ENCODE data around the gene LTBP4. TPM values are rescaled to one million over a fixed set of nuclear protein-coding genes. Genes with fewer than 3 reads are reported as not detected.

The LTBP4 gene
- total RNA-seq, 2 donors from 2014 or later = 164 to 195 TPM

DNA sequence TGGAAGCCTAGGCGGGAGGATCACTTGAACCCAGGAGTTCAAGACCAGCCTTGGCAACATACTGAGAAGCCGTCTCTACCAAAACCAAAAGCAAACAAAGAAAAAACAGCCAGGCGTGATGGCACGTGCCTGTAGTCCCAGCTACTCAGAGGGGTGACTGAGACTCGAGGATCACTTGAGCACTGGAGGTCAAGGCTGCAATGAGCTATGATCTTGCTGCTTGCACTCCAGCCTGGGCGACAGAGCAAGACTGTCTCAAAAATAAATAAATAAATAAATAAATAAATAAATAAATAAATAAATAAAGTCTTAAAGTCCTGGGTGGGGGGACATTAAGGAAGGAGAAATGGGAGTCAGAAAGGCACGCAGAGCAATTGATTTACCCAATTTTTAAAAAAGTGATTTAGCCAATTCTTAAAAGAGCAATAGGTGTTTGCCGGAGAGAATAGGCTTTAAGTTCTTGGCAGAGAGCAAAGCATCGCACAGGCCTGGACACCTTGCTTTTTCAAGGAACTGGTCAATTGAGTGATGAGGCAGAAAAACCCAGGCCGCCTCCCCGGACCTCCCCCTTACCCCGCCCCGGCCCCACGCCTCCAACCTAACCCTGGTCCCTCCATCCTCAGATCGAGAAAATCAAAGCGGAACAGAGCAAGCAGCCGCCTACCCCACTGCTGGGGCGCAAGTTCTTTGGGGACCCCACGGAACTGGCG, 34.0 kb upstream of the LTBP4 start:
- H3K4me3 Mint-ChIP-seq = peak overlapping the region; percentile 56 to 60
- no peak overlapping the region for H3K27ac Mint-ChIP-seq
- DNase-seq = no peak
- H3K9me3 Mint-ChIP-seq = peaks cover 0 to 2% of the 10 kb centered on the region in 2 donors
- no peak for ATAC-seq (replicated peaks in 1 of 2)
- peaks cover 53% of the 10 kb centered on the region for H3K27me3 Mint-ChIP-seq (ENCODE audit: low read depth)
- peaks cover 0 to 2% of the 10 kb centered on the region in 2 donors for H3K36me3 Mint-ChIP-seq (ENCODE audit: insufficient read depth in 2 of 2)
- peaks cover 11% of the 10 kb centered on the region for H3K4me1 Mint-ChIP-seq (ENCODE audit: low read depth)

DNA sequence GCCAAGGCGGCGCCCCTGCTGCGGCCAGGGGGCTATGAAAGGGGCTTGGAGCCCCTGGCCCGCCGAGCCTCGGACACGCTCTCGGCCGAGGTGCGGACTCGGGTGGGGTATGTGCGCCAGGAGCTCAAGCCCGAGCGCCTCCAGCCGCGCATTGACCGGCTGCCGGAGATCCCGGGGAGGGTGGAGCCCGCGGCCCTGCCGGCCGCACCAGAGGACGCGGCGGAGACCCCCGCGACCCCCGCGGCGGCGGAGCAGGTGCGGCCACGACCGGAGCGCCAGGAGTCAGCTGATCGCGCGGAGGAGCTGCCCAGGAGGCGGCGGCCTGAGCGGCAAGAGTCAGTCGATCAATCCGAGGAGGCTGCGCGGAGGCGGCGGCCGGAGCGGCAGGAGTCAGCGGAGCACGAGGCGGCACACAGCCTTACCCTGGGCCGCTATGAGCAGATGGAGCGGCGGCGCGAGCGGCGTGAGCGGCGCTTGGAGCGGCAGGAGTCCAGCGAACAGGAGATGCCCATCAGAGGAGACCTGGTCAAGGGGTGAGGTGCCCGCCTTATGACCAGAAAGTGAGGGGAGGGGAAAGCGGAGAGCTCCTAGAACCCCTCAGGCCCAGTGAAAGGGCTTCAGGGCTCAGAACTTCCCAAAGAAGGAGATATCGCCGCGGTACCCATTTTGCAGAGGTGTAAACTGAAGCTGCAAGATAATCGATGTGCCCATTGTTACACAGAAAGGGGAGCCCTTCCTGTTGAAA, 33.2 kb upstream of the LTBP4 start:
- Mint-ChIP-seq H3K4me1 (ENCODE audit: low read depth) (peaks cover 11% of the 10 kb centered on the region), H3K4me3 (peak overlapping the region; percentile 56 to 60), H3K36me3 (ENCODE audit: insufficient read depth in 2 of 2) (peaks cover 0 to 2% of the 10 kb centered on the region in 2 donors), H3K27me3 (ENCODE audit: low read depth) (peaks cover 53% of the 10 kb centered on the region), H3K9me3 (peaks cover 0 to 2% of the 10 kb centered on the region in 2 donors), H3K27ac (no peak overlapping the region)
- ATAC-seq (replicated peaks in 1 of 2) (no peak), DNase-seq (no peak)

DNA sequence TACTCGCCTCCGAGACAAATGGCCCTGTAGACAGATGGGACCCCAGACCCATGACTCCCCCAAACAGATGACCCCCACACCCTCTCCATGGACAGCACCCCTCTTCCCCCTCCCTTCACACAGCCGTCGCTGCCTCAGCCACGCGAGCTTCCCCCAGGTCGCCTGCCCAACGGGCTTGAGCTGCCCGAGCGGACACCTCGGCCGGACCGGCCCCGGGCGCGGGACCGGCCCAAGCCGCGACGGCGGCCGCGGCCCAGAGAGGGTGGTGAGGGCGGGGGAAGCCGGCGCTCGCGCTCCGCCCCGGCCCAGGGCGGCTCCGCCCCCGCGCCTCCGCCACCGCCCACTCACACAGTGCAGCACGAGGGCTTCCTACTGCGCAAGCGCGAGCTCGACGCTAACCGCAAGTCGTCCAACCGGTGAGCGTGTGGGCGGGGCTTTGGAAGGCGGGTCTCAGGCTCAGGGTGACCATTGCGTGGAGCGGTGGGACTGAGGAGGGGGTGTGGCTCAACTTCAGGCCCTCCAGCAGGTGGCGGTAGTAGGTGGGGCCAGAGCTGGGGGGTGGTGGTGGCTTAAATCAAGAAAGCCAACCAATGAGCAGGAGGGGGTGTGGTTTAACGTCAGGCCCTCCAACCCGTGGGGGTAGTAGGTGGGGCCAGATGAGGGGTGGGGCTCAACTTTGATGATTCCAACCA, 30.7 kb upstream of the LTBP4 start:
- H3K4me3 Mint-ChIP-seq = peak overlapping the region; percentile 62 to 80
- peaks cover 0 to 2% of the 10 kb centered on the region in 2 donors for H3K36me3 Mint-ChIP-seq (ENCODE audit: insufficient read depth in 2 of 2)
- no peak overlapping the region for H3K27ac Mint-ChIP-seq
- DNase-seq (peak; percentile 98 to 99), ATAC-seq (replicated peaks in 1 of 2) (peak; percentile 95)
- H3K27me3 Mint-ChIP-seq (ENCODE audit: low read depth) = peaks cover 37% of the 10 kb centered on the region
- H3K4me1 Mint-ChIP-seq (ENCODE audit: low read depth) = peaks cover 16% of the 10 kb centered on the region
- peaks cover 0 to 2% of the 10 kb centered on the region in 2 donors for H3K9me3 Mint-ChIP-seq

DNA sequence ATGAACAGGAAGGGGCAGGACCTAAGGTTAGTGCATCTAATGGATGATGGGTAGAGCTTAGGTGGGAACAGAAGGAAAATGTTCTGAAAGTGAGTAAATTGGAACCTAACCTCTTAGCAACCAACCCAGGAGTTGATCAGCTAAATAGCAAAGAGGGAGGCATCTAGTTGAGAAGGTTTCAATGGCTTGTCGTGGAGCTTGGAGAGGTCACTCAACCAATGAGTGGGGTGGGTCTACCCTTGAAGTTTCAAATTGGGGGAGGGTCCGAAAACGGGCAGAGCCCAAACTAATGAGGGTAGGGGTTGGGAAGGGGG, 30.2 kb upstream of the LTBP4 start:
- Mint-ChIP-seq H3K4me1 (ENCODE audit: low read depth) (peaks cover 21% of the 10 kb centered on the region), H3K4me3 (peak overlapping the region; percentile 62 to 80), H3K9me3 (peaks cover 0 to 2% of the 10 kb centered on the region in 2 donors), H3K27ac (no peak overlapping the region), H3K27me3 (ENCODE audit: low read depth) (peaks cover 36% of the 10 kb centered on the region), H3K36me3 (ENCODE audit: insufficient read depth in 2 of 2) (peaks cover 0 to 2% of the 10 kb centered on the region in 2 donors)
- ATAC-seq (replicated peaks in 1 of 2) (no peak), DNase-seq (no peak)

DNA sequence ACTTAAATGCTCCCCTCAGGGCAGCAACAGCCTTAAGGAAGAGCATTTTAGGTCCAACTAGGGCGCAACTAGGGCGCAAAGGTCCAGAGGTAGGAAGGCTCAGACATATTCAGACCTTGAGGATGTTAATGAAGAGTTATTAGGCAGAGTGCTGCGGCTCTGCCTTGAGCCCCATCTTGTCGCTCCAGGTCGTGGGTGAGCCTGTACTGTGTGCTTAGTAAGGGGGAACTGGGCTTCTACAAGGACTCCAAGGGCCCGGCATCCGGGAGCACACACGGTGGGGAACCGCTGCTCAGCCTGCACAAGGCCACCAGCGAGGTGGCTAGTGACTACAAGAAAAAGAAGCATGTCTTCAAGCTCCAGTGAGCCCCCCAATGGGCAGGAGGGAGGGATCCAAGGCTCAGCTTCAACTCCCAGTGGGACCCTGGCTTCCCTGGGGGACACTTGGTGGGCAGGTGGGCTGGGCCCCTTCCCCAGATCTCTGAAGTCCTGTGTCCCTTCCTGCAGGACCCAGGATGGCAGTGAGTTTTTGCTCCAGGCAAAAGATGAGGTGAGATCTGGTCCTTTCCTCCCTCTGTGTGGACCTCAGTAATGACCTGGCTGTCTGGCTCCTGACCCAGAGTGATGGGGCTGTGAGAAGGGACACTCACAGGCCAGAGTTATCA, 29.2 kb upstream of the LTBP4 start:
- ATAC-seq (replicated peaks in 1 of 2) = no peak

DNA sequence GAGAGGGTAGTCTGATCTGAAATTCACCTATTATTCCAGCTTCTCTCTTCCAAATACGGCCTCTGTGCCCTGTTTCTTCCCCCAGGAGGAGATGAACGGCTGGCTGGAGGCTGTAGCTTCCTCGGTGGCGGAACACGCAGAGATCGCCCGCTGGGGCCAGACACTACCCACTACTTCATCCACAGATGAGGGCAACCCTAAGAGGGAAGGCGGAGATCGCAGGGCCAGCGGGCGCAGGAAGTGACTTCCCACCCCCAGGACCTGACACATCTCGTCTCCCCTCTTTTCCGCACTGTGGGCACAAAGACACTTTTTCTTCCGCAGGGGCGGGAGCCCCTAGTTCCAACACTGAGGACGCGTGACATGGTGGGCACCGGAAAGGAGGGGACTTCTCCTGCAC, 25.8 kb upstream of the LTBP4 start:
- ATAC-seq (replicated peaks in 1 of 2) (no peak), DNase-seq (no peak)
- H3K27ac Mint-ChIP-seq = no peak overlapping the region
- peaks cover 32% of the 10 kb centered on the region for H3K4me1 Mint-ChIP-seq (ENCODE audit: low read depth)
- peak overlapping the region; percentile 27 to 51 for H3K4me3 Mint-ChIP-seq
- H3K27me3 Mint-ChIP-seq (ENCODE audit: low read depth) = no peaks in the 10 kb centered on the region
- H3K9me3 Mint-ChIP-seq = peaks cover 0 to 2% of the 10 kb centered on the region in 2 donors
- H3K36me3 Mint-ChIP-seq (ENCODE audit: insufficient read depth in 2 of 2) = peaks cover 2 to 3% of the 10 kb centered on the region in 2 donors

More for the DNA sequence above, 29.2 kb upstream of the LTBP4 start:
- Mint-ChIP-seq H3K4me1 (ENCODE audit: low read depth) (peaks cover 24% of the 10 kb centered on the region), H3K36me3 (ENCODE audit: insufficient read depth in 2 of 2) (peaks cover 0 to 2% of the 10 kb centered on the region in 2 donors), H3K27ac (no peak overlapping the region), H3K27me3 (ENCODE audit: low read depth) (peaks cover 26% of the 10 kb centered on the region), H3K9me3 (peaks cover 0 to 2% of the 10 kb centered on the region in 2 donors), H3K4me3 (no peak overlapping the region)
- DNase-seq = no peak

DNA sequence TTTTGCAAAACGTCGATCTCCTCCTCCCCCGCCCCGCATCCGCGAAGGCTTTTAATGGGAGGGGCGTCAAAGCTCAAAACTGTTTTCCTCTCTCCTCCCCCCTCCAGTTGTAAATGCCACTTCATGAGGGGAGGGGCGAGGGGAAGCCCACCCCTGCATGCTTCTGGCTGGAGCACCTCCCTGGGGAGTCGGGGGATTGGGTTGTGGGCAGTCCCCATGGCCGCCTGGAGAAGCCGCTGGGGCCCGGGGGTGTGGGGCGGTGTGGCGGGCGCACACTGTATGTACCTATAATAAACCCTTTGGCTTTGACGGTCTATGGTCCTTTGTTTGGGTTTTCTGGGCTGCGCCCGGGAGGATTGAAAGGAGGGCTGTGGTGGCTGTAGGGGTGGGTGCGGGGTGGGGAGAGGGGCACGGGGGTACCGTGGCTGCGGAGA, 25.0 kb upstream of the LTBP4 start:
- Mint-ChIP-seq H3K4me1 (ENCODE audit: low read depth) (peaks cover 26% of the 10 kb centered on the region), H3K27me3 (ENCODE audit: low read depth) (no peaks in the 10 kb centered on the region), H3K27ac (no peak overlapping the region), H3K4me3 (peak overlapping the region; percentile 78 to 84), H3K9me3 (no peaks in the 10 kb centered on the region), H3K36me3 (ENCODE audit: insufficient read depth in 2 of 2) (peaks cover 5% of the 10 kb centered on the region in 2 donors)
- peak; percentile 40 to 57 for DNase-seq
- ATAC-seq (replicated peaks in 1 of 2) = peak; percentile 44 to 54

DNA sequence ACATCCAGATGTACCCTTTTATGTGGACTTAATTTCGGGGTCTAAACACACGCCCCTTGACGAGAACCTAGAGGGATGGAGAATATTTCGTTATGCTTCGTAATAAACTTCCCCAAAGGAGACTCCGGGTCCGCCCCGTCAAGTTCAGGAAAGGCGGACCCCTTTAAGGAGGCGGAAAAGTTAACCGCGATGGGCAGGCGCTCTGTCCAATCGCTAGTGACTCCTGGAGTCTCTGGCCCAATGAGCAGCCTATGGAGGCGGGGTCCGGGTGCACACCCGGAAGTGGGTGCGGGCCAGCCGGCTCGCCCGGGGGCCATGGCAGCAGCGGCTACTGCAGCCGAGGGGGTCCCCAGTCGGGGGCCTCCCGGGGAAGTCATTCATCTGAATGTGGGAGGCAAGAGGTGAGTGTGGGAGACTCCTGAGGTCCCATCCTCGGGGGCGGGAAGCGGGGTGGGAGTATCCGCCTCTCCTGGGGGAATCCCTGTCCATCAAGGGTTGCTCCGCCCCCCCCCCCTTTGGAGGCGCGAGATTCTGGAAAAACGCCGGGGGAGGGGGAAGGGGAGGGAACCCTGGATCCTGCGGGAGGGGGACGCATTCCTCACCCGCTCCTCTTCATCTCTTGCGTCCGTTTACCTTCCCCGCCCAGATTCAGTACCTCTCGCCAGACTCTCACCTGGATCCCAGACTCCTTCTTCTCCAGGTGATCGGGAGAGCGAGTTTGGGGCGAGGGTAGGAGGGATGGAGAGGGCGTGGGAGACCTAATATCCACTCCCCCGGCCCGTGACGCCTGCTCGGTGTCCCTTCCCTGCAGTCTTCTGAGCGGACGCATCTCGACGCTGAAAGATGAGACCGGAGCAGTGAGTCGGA, 24.4 kb upstream of the LTBP4 start, which contains the start of gene SHKBP1:
SHKBP1 (plus strand) TSS at position 289 of the 867 bp plus-strand sequence; CDS start at position 316, 27 bp downstream.
- peak; percentile 100 for ATAC-seq (replicated peaks in 1 of 2)
- H3K4me1 Mint-ChIP-seq (ENCODE audit: low read depth) = peaks cover 26% of the 10 kb centered on the region
- peak within 1 kb of the TSS; percentile 78 to 84 for H3K4me3 Mint-ChIP-seq
- DNase-seq = peak; percentile 94 to 96
- no peaks in the 10 kb centered on the region for H3K27me3 Mint-ChIP-seq (ENCODE audit: low read depth)
- H3K36me3 Mint-ChIP-seq (ENCODE audit: insufficient read depth in 2 of 2) = peaks cover 5 to 10% of the 10 kb centered on the region in 2 donors
- H3K27ac Mint-ChIP-seq = peak within 1 kb of the TSS; percentile 42
- H3K9me3 Mint-ChIP-seq = no peaks in the 10 kb centered on the region

DNA sequence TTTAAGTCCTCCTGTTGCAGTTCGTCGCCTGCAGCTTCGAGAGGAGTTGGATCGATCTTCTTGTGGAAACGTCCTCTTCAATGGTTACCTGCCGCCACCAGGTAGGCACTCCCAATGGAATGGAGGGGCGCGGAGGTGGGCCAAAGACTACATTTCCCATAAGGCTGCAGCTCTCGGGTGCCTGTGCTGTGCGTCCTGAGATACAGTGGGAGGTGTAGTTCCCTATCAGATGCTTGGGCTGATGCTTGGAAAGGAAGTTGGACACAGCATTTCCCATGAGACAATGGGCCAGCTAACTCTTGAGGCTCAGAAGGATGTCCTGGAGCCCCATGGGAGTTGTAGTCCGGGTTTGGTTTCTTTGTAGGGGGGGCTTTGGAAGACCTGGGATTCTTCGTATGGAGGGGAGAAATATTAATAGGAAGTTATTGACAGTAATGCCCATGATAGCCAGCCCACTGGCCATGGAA, 22.7 kb upstream of the LTBP4 start:
- Mint-ChIP-seq H3K4me1 (ENCODE audit: low read depth) (peaks cover 26% of the 10 kb centered on the region), H3K36me3 (ENCODE audit: insufficient read depth in 2 of 2) (peaks cover 5 to 14% of the 10 kb centered on the region in 2 donors), H3K4me3 (peak overlapping the region; percentile 78 to 84), H3K9me3 (no peaks in the 10 kb centered on the region), H3K27ac (peak overlapping the region; percentile 66), H3K27me3 (ENCODE audit: low read depth) (no peaks in the 10 kb centered on the region)
- ATAC-seq (replicated peaks in 1 of 2) (no peak), DNase-seq (no peak)

DNA sequence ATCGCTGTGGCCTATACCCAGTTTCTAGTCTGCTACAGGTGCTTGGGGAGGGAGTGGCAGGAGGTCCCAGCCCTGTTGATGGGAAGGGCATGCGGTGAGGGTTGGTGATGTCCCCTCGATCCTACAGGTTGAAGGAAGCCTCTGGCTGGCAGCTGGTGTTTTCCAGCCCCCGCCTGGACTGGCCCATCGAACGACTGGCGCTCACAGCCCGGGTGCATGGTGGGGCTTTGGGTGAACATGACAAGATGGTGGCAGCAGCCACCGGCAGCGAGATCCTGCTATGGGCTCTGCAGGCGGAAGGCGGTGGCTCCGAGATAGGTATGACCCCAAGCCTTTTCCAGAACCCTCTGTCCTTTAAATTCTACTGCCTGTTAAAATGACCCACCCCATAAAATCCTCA, 20.6 kb upstream of the LTBP4 start:
- Mint-ChIP-seq H3K27ac (no peak overlapping the region), H3K4me3 (no peak overlapping the region), H3K36me3 (ENCODE audit: insufficient read depth in 2 of 2) (peaks cover 5 to 15% of the 10 kb centered on the region in 2 donors), H3K27me3 (ENCODE audit: low read depth) (no peaks in the 10 kb centered on the region), H3K9me3 (no peaks in the 10 kb centered on the region), H3K4me1 (ENCODE audit: low read depth) (peaks cover 22% of the 10 kb centered on the region)
- no peak for ATAC-seq (replicated peaks in 1 of 2)
- no peak for DNase-seq

DNA sequence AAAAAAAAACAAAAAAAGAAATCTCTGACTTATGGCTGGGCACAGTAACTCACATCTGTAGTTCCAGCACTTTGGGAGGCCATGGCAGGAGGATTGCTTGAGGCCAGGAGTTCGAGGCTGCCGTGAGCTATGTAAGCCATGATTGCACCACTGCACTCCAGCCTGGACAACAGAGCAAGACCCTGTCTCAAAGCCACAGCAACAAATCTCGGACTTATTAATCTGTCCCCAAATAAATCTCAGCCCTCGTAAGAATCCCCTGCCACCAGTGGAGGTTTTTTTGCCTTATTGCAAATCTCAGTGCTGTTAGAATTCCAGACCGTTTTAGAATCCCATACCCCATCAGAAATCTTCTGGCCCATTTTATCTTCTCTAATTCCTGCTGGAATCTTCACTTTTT, 19.6 kb upstream of the LTBP4 start:
- H3K4me1 Mint-ChIP-seq (ENCODE audit: low read depth) = peaks cover 25% of the 10 kb centered on the region
- DNase-seq (no peak), ATAC-seq (replicated peaks in 1 of 2) (no peak)
- peaks cover 7 to 19% of the 10 kb centered on the region in 2 donors for H3K36me3 Mint-ChIP-seq (ENCODE audit: insufficient read depth in 2 of 2)
- no peak overlapping the region for H3K4me3 Mint-ChIP-seq
- no peak overlapping the region for H3K27ac Mint-ChIP-seq
- H3K27me3 Mint-ChIP-seq (ENCODE audit: low read depth) = no peaks in the 10 kb centered on the region
- no peaks in the 10 kb centered on the region for H3K9me3 Mint-ChIP-seq

DNA sequence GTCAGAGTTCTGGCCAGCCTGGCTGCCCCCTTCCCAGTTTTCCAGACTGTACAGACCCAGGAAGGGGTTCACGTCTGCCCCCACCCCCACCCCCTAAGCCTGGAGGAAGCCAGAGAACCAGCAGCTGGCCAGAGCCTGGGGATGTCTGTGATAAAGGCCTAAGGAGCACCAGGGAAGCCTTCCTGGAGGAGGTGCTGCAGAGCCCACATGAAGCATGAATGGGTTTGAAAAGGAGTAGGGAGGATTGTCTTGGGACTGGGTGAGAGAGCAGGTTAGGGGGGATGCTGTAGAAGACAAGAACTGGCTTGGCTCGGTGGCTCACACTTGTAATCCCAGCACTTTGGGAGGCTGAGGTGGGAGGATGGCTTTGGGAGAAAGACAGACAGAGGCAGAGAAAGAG, 18.7 kb upstream of the LTBP4 start:
- DNase-seq = no peak
- no peak for ATAC-seq (replicated peaks in 1 of 2)
- H3K4me1 Mint-ChIP-seq (ENCODE audit: low read depth) = peaks cover 27% of the 10 kb centered on the region
- H3K36me3 Mint-ChIP-seq (ENCODE audit: insufficient read depth in 2 of 2) = peaks cover 7 to 19% of the 10 kb centered on the region in 2 donors
- peak overlapping the region; percentile 5 for H3K27ac Mint-ChIP-seq
- H3K27me3 Mint-ChIP-seq (ENCODE audit: low read depth) = no peaks in the 10 kb centered on the region
- no peak overlapping the region for H3K4me3 Mint-ChIP-seq
- no peaks in the 10 kb centered on the region for H3K9me3 Mint-ChIP-seq

Data from activated T-cell treated with anti-CD3 and anti-CD28 coated beads, Interleukin-2, amount 50 U/mL, for 72 hours (primary cell).